ENCODE results near the gene ATP11A.

GRCh38 chr13:112809332-112810315 is 119.8 kb downstream of the ATP11A start:
- no peak for TF ChIP-seq CTCF (IDR thresholded peaks at IDR 0.05)
- no peak for TF ChIP-seq POLR2A (IDR thresholded peaks at IDR 0.05)
- no peak for TF ChIP-seq EP300 (IDR thresholded peaks at IDR 0.05)
